ENCODE results near the gene SSBP4. TPM values are rescaled to one million over a fixed set of nuclear protein-coding genes. Genes with fewer than 3 reads are reported as not detected.

Gene SSBP4
- total RNA-seq, 1 experiment from 2014 or later: 46.1 TPM

DNA sequence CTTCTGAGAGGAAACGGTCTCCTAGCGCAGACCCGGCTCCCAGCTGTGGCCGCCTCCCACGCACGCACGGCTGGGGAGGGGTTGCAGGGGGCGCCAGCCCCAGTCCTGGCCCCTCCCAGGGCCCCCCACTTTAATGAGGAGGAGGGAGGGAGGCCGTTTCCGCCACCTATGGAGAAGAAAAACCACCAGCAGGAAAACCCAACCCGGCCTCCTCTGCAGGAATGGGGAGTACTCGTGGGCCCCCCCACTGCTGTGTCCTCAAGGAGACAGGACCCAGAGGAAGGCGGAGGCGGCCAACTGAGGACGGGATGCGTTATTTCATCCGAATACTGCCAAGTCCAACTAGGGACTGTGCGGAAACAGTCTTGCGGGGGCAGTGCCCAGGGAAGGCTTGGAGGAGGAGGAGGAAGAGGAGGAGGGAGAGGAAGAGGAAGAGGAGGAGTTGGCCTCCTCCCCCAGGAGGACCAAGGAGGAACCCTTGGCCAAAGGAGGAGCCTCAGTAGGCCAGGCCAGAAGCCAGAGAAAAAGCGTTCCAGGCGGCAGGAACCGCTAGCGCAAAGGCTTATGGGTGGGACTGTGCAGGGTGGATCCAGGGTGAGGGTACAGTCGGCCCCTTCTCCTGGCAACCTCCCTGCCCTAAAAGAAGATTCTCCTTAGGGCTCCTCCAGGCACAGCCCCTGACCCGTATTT is 3.9 kb upstream of the SSBP4 start:
- Histone ChIP-seq H4K5ac (ENCODE audit: insufficient read length, low read depth, low read length) (no peak overlapping the region), H4K8ac (replicated peaks; ENCODE audit: insufficient read length, low read depth, low read length) (no peak overlapping the region), H3K23me2 (ENCODE audit: insufficient read length, low read depth, low read length, poor library complexity, severe bottlenecking) (peaks cover 14% of the 10 kb centered on the region), H3T11ph (ENCODE audit: low read length) (no peak overlapping the region), H2BK20ac (ENCODE audit: low read depth, low read length, poor library complexity, severe bottlenecking) (no peak overlapping the region), H3K27me3 (ENCODE audit: insufficient read depth, low read length) (no peaks in the 10 kb centered on the region; the same call in 1 of the 2 replicates), H3K4ac (ENCODE audit: low read depth, low read length) (no peak overlapping the region), H2BK15ac (ENCODE audit: low read depth, low read length) (no peak overlapping the region), H2AFZ (ENCODE audit: low read length) (no peak overlapping the region), H3K9ac (ENCODE audit: extremely low read depth, insufficient read length, low read length) (no peak overlapping the region), H3K18ac (ENCODE audit: insufficient read length, low read depth, low read length) (peak overlapping the region; percentile 15), H2BK12ac (ENCODE audit: insufficient read length, low read depth, low read length) (no peak overlapping the region), H3K4me1 (ENCODE audit: insufficient read depth, low read length) (peaks cover 4% of the 10 kb centered on the region; the same call in 1 of the 2 replicates), H3K14ac (ENCODE audit: insufficient read depth, low read length) (no peak overlapping the region), H3K79me1 (ENCODE audit: insufficient read depth, low read depth, low read length, poor library complexity, severe bottlenecking) (no peaks in the 10 kb centered on the region), H4K20me1 (ENCODE audit: control insufficient read depth, insufficient read depth, insufficient read length) (no peaks in the 10 kb centered on the region), H3K4me2 (ENCODE audit: insufficient read depth, insufficient read length, low read length) (no peak overlapping the region), H2BK5ac (ENCODE audit: insufficient read length, low read length) (no peak overlapping the region), H3K27ac (ENCODE audit: insufficient read length, low read depth, low read length) (no peak overlapping the region), H2AK5ac (ENCODE audit: insufficient read length, low read length) (no peak overlapping the region), H3K23ac (ENCODE audit: insufficient read length, low read depth, low read length) (no peak overlapping the region), H4K91ac (ENCODE audit: insufficient read length, low read depth, low read length) (no peak overlapping the region), H3K79me2 (ENCODE audit: insufficient read depth, low read length) (no peaks in the 10 kb centered on the region), H3K9me3 (ENCODE audit: control insufficient read depth, low read depth, low read length) (no peaks in the 10 kb centered on the region), H3K56ac (ENCODE audit: insufficient read length, low read depth, low read length) (no peak overlapping the region), H2BK120ac (ENCODE audit: low read depth, low read length, poor library complexity, severe bottlenecking) (no peak overlapping the region)
- Mint-ChIP-seq H3K27me3 (ENCODE audit: low read depth) (peaks cover 60% of the 10 kb centered on the region), H3K36me3 (ENCODE audit: insufficient read depth in 1 of 3, low read depth in 3 of 3) (no peaks in the 10 kb centered on the region; a peak in 1 of 7 replicates), H3K9me3 (no peaks in the 10 kb centered on the region; a peak in 2 of 5 replicates), H3K27ac (no peak overlapping the region), H3K4me3 (peak overlapping the region in 1 of 2 experiments; percentile 84; a peak in 1 of 5 replicates), H3K4me1 (peaks cover 21 to 38% of the 10 kb centered on the region in 2 experiments)
- TF ChIP-seq, protein P1, sequence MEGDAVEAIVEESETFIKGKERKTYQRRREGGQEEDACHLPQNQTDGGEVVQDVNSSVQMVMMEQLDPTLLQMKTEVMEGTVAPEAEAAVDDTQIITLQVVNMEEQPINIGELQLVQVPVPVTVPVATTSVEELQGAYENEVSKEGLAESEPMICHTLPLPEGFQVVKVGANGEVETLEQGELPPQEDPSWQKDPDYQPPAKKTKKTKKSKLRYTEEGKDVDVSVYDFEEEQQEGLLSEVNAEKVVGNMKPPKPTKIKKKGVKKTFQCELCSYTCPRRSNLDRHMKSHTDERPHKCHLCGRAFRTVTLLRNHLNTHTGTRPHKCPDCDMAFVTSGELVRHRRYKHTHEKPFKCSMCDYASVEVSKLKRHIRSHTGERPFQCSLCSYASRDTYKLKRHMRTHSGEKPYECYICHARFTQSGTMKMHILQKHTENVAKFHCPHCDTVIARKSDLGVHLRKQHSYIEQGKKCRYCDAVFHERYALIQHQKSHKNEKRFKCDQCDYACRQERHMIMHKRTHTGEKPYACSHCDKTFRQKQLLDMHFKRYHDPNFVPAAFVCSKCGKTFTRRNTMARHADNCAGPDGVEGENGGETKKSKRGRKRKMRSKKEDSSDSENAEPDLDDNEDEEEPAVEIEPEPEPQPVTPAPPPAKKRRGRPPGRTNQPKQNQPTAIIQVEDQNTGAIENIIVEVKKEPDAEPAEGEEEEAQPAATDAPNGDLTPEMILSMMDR (conservative IDR thresholded peaks at IDR 0.05): no peak
- peak; percentile 28 for DNase-seq
- WGBS (ENCODE audit: extremely low coverage, insufficient read length, low lambda C conversion rate): no CpG with 5 or more reads among the region's 25 CpGs

Measured in H9 (cell line).